Measurements from ENCODE around the gene SUFU. TPM values are rescaled to one million over a fixed set of nuclear protein-coding genes. Genes with fewer than 3 reads are reported as not detected.

SUFU gene
- total and polyA plus RNA-seq, 2 of the 8 experiments (the other 6 are each of a cell fraction or from before 2014, with no cell fraction given), result 7.0 to 10.8 TPM

DNA sequence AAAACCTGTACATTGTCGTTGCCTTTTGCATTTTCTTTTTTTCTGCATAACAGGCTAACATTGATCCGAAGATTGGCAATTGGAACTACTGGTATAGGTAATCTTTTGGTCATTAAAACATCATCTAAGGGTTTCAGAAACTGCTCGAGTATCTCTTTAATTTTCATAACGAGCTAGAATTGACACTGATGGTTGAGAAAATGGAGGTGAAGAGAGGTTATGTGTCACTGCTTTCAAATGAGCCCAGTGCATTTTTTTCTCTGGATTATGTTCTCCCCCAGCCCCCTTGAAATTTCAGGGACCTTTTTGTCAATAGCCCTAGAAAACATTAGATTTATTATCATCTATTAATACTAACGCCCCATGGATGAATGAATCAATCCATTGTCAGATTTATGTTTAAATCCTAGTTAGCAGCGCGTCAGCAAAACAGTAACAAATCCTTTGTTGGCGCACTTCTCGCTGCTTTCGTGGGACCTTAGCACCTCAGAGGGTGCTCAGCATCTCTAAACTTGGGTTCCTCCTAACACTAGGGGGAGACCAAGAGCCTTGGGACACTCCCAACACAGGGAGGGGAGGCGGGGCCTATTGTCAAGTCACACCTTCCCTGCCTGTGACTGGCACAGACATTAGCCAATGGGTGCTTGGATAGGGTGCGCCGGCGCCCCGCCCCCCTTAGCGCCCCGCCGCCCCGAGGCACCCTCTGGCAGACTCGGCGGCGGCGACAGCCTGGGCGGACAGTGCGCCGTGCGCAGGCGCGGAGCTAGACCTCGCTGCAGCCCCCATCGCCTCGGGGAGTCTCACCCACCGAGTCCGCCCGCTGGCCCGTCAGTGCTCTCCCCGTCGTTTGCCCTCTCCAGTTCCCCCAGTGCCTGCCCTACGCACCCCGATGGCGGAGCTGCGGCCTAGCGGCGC, at the start of gene SUFU (continued):
- TF ChIP-seq, protein P1, sequence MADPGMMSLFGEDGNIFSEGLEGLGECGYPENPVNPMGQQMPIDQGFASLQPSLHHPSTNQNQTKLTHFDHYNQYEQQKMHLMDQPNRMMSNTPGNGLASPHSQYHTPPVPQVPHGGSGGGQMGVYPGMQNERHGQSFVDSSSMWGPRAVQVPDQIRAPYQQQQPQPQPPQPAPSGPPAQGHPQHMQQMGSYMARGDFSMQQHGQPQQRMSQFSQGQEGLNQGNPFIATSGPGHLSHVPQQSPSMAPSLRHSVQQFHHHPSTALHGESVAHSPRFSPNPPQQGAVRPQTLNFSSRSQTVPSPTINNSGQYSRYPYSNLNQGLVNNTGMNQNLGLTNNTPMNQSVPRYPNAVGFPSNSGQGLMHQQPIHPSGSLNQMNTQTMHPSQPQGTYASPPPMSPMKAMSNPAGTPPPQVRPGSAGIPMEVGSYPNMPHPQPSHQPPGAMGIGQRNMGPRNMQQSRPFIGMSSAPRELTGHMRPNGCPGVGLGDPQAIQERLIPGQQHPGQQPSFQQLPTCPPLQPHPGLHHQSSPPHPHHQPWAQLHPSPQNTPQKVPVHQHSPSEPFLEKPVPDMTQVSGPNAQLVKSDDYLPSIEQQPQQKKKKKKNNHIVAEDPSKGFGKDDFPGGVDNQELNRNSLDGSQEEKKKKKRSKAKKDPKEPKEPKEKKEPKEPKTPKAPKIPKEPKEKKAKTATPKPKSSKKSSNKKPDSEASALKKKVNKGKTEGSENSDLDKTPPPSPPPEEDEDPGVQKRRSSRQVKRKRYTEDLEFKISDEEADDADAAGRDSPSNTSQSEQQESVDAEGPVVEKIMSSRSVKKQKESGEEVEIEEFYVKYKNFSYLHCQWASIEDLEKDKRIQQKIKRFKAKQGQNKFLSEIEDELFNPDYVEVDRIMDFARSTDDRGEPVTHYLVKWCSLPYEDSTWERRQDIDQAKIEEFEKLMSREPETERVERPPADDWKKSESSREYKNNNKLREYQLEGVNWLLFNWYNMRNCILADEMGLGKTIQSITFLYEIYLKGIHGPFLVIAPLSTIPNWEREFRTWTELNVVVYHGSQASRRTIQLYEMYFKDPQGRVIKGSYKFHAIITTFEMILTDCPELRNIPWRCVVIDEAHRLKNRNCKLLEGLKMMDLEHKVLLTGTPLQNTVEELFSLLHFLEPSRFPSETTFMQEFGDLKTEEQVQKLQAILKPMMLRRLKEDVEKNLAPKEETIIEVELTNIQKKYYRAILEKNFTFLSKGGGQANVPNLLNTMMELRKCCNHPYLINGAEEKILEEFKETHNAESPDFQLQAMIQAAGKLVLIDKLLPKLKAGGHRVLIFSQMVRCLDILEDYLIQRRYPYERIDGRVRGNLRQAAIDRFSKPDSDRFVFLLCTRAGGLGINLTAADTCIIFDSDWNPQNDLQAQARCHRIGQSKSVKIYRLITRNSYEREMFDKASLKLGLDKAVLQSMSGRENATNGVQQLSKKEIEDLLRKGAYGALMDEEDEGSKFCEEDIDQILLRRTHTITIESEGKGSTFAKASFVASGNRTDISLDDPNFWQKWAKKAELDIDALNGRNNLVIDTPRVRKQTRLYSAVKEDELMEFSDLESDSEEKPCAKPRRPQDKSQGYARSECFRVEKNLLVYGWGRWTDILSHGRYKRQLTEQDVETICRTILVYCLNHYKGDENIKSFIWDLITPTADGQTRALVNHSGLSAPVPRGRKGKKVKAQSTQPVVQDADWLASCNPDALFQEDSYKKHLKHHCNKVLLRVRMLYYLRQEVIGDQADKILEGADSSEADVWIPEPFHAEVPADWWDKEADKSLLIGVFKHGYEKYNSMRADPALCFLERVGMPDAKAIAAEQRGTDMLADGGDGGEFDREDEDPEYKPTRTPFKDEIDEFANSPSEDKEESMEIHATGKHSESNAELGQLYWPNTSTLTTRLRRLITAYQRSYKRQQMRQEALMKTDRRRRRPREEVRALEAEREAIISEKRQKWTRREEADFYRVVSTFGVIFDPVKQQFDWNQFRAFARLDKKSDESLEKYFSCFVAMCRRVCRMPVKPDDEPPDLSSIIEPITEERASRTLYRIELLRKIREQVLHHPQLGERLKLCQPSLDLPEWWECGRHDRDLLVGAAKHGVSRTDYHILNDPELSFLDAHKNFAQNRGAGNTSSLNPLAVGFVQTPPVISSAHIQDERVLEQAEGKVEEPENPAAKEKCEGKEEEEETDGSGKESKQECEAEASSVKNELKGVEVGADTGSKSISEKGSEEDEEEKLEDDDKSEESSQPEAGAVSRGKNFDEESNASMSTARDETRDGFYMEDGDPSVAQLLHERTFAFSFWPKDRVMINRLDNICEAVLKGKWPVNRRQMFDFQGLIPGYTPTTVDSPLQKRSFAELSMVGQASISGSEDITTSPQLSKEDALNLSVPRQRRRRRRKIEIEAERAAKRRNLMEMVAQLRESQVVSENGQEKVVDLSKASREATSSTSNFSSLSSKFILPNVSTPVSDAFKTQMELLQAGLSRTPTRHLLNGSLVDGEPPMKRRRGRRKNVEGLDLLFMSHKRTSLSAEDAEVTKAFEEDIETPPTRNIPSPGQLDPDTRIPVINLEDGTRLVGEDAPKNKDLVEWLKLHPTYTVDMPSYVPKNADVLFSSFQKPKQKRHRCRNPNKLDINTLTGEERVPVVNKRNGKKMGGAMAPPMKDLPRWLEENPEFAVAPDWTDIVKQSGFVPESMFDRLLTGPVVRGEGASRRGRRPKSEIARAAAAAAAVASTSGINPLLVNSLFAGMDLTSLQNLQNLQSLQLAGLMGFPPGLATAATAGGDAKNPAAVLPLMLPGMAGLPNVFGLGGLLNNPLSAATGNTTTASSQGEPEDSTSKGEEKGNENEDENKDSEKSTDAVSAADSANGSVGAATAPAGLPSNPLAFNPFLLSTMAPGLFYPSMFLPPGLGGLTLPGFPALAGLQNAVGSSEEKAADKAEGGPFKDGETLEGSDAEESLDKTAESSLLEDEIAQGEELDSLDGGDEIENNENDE (IDR thresholded peaks at IDR 0.05; ENCODE audit: insufficient replicate concordance, low read length), result peak; percentile 7
- peak; percentile 69 for TF ChIP-seq SP2 (IDR thresholded peaks at IDR 0.05; ENCODE audit: low read length)
- TF ChIP-seq BACH1 (IDR thresholded peaks at IDR 0.05; ENCODE audit: low read length), result peak; percentile 37; the same call in 1 of the 2 replicates
- TF ChIP-seq SP1 (IDR thresholded peaks at IDR 0.05; ENCODE audit: low read depth, low read length), result peak; percentile 92
- TF ChIP-seq GTF2F1 (IDR thresholded peaks at IDR 0.05; ENCODE audit: borderline replicate concordance, low read depth, low read length), result no peak
- TF ChIP-seq POLR2A (IDR thresholded peaks at IDR 0.05; ENCODE audit: control extremely low read depth in 1 of 2, low read depth in 2 of 2, low read length in 2 of 2), result peak in 1 of 2 experiments; percentile 58; a peak in 2 of 3 replicates
- no peak for TF ChIP-seq RNF2 (IDR thresholded peaks at IDR 0.05; ENCODE audit: borderline replicate concordance, low read depth, low read length, missing control alignments, poor library complexity, severe bottlenecking)
- TF ChIP-seq RBBP5 (IDR thresholded peaks at IDR 0.05; ENCODE audit: borderline replicate concordance, low read depth, low read length), result 0 out of 2 replicates have a peak, but pooled peaks have one; percentile 38

Data from H1 (cell line).